Activated naive CD4-positive, alpha-beta T cell treated with anti-CD3 and anti-CD28 coated beads, Interleukin-2, amount 50 U/mL, for 24 hours (primary cell): ENCODE measurements around the gene TRIM50.
A peak's percentile ranks its signal among the peaks of the same experiment; 100 is the strongest.
"Not testable (repeated sequence)": the region's sequence is repeated elsewhere in the genome, so short reads cannot be mapped to it uniquely, and the experiment has no call there.

Experiments used
- H3K27ac Mint-ChIP-seq: one replicate; pipeline ENCODE4 v1.8.0; 2021; ENCODE audit warnings: mild to moderate bottlenecking, mixed read lengths
- H3K27me3 Mint-ChIP-seq: one replicate; pipeline ENCODE4 v1.8.0; 2021; ENCODE audit warnings: mixed read lengths
- H3K36me3 Mint-ChIP-seq: one replicate; pipeline ENCODE4 v1.8.0; 2021; ENCODE audit warnings: mixed read lengths
- H3K4me1 Mint-ChIP-seq: one replicate; pipeline ENCODE4 v1.8.0; 2021; ENCODE audit warnings: mixed read lengths
- H3K4me3 Mint-ChIP-seq: one replicate; pipeline ENCODE4 v1.8.0; 2021; ENCODE audit warnings: mild to moderate bottlenecking, mixed read lengths
- H3K9me3 Mint-ChIP-seq: one replicate; pipeline ENCODE4 v1.8.0; 2021; ENCODE audit warnings: mixed read lengths

The TRIM50 gene

DNA sequence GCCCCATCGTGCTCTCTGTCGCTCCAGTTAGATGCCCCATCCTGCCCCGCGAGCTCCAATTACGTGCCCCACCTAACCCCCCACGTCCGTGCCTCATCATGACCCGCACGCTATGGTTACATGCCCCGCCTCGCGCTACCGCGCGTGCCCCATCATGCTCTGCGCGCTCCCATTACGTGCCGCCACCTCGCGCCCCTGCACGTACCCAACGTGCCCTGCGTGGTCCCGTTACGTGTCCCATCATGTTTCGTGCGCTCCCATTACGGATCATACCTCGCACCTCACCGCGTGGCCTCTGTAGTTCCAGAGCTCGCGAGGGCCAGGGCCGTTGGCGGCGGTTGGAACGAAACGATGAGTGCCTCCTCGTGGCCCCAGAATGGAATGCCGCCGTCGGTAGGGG is at the start of gene TRIM50, which contains the start of gene FKBP6:
Gene TRIM50, minus strand, starts transcription at position 161 of the 400 bp plus-strand sequence. CDS start 3,295 bp downstream, outside the sequence.
Gene FKBP6, plus strand, starts transcription at position 240 of the 400 bp plus-strand sequence. CDS start 268 bp downstream, outside the sequence.
- not testable (repeated sequence) for H3K27ac Mint-ChIP-seq, H3K36me3 Mint-ChIP-seq

DNA sequence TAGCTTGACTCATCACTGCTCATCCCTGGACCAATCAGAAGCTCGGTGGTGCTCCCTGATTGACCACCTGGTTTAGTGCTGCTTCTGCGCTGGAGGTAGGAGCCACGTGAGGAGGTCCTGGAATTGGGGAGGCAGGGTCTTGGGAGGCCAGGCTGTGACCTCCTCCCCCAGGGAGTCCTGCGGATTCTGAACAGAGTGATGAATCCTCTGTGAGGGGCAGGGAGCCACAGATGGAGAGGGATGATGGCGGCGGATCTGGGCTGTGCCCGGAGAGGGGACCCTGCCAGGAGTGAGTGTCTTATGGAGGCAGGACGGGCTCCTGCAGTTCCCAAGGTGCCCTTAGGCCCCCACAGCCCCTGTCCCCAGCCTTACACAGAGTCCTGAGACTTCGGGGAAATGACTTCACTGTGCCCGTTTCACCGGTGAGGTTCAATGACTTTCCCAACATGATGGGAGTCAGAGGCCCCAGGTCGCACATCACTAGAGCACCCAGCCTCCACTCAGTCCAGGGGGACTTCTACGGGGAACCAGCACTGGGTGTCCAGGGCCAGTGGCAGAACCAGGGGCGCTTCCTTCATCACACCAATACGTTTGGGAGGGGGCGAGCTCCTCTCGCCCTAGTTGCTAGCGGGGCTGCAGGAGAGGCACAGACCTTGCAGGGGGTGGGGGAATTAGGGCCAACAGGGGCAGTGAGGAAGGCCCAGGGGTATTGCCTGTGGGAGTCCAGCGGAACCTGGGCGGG is 49.0 kb upstream of the TRIM50 start:
- Mint-ChIP-seq H3K9me3 (no peaks in the 10 kb centered on the region), H3K27ac (no peak overlapping the region), H3K4me1 (no peaks in the 10 kb centered on the region), H3K4me3 (peak overlapping the region; percentile 7), H3K36me3 (peaks cover 2% of the 10 kb centered on the region), H3K27me3 (peaks cover 17% of the 10 kb centered on the region)

More for the DNA sequence above, at the start of gene TRIM50, which contains the start of gene FKBP6:
- H3K27me3 Mint-ChIP-seq, H3K9me3 Mint-ChIP-seq, H3K4me3 Mint-ChIP-seq: not testable (repeated sequence)
- peaks cover 17% of the 10 kb centered on the region for H3K4me1 Mint-ChIP-seq

DNA sequence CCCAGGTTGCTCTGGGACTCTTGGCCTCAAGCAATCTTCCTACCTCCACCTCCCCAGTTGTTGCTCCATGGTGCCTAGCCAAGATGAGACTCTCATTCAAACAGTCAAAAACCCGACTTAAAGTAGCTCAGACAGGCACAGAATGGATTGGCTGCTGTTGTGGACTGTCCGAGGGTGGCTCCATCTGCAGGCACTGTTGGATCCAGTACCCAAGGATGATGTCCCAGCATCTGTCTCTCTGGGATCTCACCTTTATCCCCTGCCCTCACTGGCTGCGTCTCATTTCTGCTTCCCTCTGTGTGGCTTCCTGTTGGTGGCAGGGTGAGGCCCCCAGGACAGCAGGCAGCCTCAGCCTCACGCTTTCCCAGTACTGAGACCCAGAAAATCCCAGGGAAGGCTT is 48.4 kb upstream of the TRIM50 start:
- peaks cover 17% of the 10 kb centered on the region for H3K27me3 Mint-ChIP-seq
- H3K27ac Mint-ChIP-seq, H3K4me1 Mint-ChIP-seq, H3K9me3 Mint-ChIP-seq, H3K36me3 Mint-ChIP-seq, H3K4me3 Mint-ChIP-seq: not testable (repeated sequence)

DNA sequence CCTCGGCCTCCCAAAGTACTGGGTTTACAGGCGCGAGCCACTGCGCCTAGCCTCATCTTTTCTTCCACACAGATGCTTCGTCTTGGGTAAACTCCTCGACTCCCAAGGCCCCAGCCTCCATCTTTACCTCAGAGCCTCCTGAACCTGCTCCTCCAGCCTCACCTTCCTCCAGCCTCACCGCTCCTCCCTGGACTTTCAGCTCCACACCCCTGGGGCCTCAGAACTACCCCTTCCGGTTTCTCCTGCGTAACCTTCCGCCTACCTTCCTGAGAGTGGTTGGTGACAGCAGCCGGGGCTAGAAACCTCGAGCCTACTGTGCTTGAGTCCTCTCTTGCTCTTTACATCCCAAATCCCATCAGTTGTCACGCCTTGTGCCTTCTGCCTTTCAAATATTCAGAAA is 45.9 kb upstream of the TRIM50 start:
- H3K4me3 Mint-ChIP-seq, result no peak overlapping the region
- peaks cover 14% of the 10 kb centered on the region for H3K27me3 Mint-ChIP-seq
- no peaks in the 10 kb centered on the region for H3K4me1 Mint-ChIP-seq
- H3K9me3 Mint-ChIP-seq, result no peaks in the 10 kb centered on the region
- H3K27ac Mint-ChIP-seq, result no peak overlapping the region
- no peaks in the 10 kb centered on the region for H3K36me3 Mint-ChIP-seq

DNA sequence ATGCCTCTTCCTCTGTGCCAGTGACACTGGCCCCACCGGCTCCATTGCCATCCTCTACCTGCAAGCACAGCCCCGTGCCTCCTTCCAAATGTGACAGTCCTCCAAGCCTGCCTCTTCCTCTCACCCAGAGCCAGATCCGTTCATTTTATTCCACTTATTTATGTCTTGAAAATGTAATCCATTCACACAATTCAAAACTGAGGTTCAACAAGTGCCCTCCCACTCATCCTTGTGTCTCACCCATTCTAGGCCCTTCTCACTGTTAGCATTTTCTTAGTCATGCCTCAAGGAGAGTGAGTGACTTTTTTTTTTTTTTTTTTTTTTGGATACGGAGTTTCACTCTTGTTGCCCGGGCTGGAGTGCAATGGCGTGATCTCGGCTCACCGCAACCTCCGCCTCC is 41.7 kb upstream of the TRIM50 start:
- no peak overlapping the region for H3K4me3 Mint-ChIP-seq
- no peaks in the 10 kb centered on the region for H3K36me3 Mint-ChIP-seq
- H3K4me1 Mint-ChIP-seq, result no peaks in the 10 kb centered on the region
- H3K9me3 Mint-ChIP-seq, result no peaks in the 10 kb centered on the region
- peaks cover 3% of the 10 kb centered on the region for H3K27me3 Mint-ChIP-seq
- H3K27ac Mint-ChIP-seq, result no peak overlapping the region

DNA sequence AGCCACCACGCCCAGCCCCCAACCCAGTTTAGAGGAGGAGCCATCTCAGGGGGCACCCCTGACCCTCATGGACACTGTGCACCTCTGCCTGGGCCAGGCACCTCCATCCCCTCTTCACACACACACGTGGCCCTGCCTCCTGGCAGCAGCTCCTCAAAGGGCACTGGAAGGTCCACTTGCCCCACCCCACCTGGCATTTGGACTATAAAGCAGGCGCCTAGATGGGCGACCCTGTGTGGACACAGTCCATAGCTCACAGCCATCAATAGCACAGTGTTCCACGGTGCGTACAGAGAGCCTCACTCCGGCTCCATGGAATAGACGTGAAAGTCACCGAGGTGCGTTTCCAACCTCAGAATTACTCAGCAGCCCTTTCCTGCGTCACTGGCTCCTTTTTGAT is 41.1 kb upstream of the TRIM50 start:
- Mint-ChIP-seq H3K4me1 (no peaks in the 10 kb centered on the region), H3K4me3 (no peak overlapping the region), H3K27me3 (no peaks in the 10 kb centered on the region), H3K9me3 (no peaks in the 10 kb centered on the region), H3K27ac (no peak overlapping the region), H3K36me3 (no peaks in the 10 kb centered on the region)

DNA sequence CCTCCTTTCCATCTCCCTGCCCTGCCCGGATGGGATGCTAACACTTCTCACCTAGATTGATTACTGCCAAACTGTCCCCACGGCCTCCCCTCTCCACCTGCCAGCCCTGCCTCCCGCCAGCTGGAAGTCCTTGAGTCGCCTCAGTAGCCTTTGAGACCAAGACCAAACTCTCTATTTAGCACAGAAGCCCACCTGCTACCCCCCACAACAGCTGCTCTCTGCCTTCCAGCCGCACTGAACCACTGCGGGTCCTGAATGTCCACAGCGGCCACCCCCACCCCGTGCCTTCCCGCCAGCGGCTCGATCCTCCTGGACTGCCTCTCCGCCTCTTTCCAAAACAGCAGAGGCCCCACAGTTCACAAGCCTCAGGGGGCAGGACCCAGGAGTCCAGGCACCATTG is 39.1 kb upstream of the TRIM50 start:
- H3K27me3 Mint-ChIP-seq, result no peaks in the 10 kb centered on the region
- no peaks in the 10 kb centered on the region for H3K36me3 Mint-ChIP-seq
- no peaks in the 10 kb centered on the region for H3K4me1 Mint-ChIP-seq
- H3K9me3 Mint-ChIP-seq, result no peaks in the 10 kb centered on the region
- H3K4me3 Mint-ChIP-seq, result no peak overlapping the region
- H3K27ac Mint-ChIP-seq, result no peak overlapping the region

DNA sequence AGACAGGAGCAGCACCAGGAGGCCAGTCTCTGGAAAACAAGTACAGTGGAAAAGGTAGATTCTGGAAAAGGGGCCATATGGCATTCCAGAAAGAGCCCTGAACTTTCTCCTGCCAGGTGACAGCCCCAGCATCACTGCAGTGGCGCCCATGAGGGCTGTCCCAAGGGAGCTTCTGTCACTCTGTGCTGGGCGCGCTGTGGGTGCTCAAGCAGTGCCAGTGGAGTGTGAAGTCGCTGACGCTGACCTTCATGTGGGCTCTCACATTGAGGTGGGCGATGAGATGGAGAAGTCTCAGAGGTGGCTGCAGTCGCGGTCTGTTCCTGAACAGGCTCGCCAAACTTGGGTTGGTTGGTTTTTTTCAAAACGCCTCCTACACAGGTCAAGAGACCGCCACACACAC is 38.2 kb upstream of the TRIM50 start:
- Mint-ChIP-seq H3K4me3 (no peak overlapping the region), H3K27me3 (no peaks in the 10 kb centered on the region), H3K27ac (no peak overlapping the region), H3K9me3 (no peaks in the 10 kb centered on the region), H3K36me3 (no peaks in the 10 kb centered on the region), H3K4me1 (no peaks in the 10 kb centered on the region)

DNA sequence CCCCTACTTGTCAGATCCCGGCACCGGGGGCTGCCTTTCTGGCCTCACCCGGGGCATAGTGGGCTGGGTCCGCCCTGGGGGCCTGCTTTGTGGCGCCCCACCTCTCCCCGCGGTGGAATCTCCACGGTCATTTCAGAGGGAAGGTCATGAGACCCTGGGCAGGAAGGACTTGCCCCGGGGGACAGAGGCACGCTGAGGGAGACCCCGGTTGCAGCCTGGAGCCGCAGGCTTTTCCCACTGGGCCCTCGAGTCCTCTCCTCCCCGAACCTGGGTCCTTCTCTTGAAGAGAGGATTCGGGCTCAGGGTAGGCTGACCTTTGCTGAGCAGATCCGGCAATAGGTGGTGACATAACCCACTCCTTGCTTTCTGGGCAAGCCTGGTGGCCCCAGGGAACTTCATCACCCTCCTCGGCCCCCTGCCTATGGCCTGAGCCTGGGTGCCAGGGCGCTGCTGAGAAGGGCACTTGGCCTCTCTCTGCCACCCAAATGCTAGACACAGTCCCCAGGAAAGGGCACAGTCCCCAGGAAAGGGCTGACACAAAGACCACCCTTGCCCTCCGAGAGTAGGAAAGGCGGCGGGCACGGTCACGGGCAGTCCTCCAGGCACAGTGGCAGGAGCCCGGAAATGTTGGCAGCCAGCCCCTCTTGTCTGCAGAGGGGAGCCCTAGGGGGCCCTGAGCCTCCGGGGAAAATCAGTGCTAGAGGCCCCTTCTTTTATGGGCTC is 36.3 kb upstream of the TRIM50 start:
- Mint-ChIP-seq H3K36me3 (no peaks in the 10 kb centered on the region), H3K27me3 (no peaks in the 10 kb centered on the region), H3K9me3 (no peaks in the 10 kb centered on the region), H3K27ac (no peak overlapping the region), H3K4me3 (no peak overlapping the region), H3K4me1 (no peaks in the 10 kb centered on the region)

DNA sequence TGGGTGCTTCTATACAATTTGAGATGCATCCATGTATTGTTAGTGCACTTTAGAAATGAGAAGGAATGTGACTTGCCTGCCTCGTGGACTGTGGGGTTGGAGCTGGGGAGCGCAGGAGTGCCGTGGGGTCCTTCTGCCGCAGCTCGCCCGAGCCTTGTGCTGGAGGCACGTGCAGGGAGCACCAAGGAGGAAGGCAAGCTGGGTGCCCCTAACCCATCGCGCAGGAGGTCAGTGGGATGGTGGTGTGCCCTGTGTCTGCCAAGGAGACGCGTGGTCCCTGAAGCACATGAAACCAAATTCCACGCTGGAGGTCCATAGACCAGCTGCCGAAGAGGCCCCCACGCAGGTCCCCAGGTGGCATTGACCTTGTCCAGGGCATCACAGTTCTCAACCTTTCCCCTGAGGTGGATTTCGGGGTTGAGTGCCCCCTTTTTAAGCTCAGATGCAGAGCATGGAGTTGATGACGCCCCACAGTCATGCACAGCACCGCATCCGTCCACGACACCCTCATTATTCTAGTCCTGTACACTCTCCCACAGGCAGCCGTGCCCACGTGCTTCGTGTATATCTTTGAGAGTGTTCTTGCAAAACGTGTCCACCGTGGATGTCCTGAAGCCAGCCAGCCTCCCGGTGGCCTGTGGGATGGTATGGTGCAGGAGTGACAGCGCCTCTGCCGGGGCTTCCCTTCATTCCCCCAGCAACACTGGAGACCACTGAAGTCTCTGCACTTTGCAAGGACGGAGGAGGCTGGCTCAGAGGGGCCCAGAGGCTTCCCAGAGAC is 35.5 kb upstream of the TRIM50 start:
- H3K9me3 Mint-ChIP-seq, result no peaks in the 10 kb centered on the region
- H3K27me3 Mint-ChIP-seq, result no peaks in the 10 kb centered on the region
- no peaks in the 10 kb centered on the region for H3K4me1 Mint-ChIP-seq
- H3K4me3 Mint-ChIP-seq, result no peak overlapping the region
- no peak overlapping the region for H3K27ac Mint-ChIP-seq
- H3K36me3 Mint-ChIP-seq, result no peaks in the 10 kb centered on the region

DNA sequence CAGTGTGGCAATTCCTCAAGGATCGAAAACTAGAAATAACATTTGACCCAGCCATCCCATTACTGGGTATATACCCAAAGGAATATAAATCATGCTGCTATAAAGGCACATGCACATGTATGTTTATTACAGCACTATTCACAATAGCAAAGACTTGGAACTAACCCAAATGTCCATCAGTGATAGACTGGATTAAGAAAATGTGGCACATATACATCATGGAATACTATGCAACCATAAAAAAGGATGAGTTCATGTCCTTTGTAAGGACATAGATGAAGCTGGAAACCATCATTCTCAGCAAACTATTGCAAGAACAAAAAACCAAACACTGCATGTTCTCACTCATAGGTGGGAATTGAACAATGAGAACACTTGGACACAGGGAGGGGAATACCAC is 32.7 kb upstream of the TRIM50 start:
- H3K27me3 Mint-ChIP-seq, H3K27ac Mint-ChIP-seq, H3K4me3 Mint-ChIP-seq, H3K4me1 Mint-ChIP-seq, H3K36me3 Mint-ChIP-seq, H3K9me3 Mint-ChIP-seq: not testable (repeated sequence)

DNA sequence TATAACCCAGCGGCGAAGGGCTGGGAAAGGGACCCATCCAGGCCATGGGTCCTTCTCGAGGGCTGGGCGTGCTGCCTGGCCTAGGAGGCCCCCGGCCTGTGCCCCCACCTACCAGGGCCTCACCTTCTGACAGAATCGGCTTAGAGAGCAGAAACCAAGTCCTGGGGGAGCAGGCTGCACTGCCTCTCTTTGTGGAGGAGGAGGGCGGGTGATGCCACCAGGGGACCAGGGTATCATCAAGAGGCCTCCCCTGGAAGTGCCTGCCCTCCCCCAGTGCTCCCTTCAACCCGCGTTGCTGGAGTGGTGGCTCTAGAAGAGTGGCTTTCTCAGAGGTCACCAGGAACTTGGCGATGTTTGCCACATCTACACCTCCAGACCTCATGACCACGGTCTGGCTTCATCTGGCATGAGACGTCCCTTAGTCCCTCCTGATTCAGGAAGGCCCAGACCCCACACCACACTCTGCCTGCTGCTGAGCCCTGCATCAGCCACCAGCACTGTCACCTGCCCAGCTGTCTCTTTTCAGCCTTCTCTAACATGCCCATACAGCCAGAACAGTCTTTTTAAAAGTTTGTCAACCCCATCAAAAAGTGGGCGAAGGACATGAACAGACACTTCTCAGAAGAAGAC is 32.0 kb upstream of the TRIM50 start:
- Mint-ChIP-seq H3K4me1 (peaks cover 5% of the 10 kb centered on the region), H3K27ac (no peak overlapping the region), H3K9me3 (no peaks in the 10 kb centered on the region), H3K36me3 (no peaks in the 10 kb centered on the region), H3K4me3 (no peak overlapping the region), H3K27me3 (no peaks in the 10 kb centered on the region)

DNA sequence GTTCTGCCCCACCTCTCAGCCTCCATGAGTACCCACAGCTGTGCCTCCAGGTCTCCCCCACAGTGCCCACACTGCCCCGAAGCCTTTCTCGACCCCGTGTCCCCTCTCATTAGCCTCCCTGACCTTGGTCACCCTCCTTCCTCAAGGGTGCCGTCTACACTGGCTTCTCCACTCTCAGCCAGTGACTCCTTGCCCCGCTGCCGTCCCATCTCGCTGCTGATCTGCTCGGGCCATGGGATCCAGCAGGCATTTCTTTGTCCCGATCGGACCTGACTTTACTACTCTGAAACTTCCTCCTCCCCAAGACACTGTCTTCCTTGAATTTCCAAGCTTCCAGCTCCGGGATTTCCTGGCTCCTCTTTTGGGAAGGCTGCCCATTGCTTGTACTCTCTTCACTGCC is 31.4 kb upstream of the TRIM50 start:
- Mint-ChIP-seq H3K36me3 (no peaks in the 10 kb centered on the region), H3K9me3 (no peaks in the 10 kb centered on the region), H3K27ac (no peak overlapping the region), H3K4me1 (peaks cover 5% of the 10 kb centered on the region), H3K4me3 (no peak overlapping the region), H3K27me3 (no peaks in the 10 kb centered on the region)

DNA sequence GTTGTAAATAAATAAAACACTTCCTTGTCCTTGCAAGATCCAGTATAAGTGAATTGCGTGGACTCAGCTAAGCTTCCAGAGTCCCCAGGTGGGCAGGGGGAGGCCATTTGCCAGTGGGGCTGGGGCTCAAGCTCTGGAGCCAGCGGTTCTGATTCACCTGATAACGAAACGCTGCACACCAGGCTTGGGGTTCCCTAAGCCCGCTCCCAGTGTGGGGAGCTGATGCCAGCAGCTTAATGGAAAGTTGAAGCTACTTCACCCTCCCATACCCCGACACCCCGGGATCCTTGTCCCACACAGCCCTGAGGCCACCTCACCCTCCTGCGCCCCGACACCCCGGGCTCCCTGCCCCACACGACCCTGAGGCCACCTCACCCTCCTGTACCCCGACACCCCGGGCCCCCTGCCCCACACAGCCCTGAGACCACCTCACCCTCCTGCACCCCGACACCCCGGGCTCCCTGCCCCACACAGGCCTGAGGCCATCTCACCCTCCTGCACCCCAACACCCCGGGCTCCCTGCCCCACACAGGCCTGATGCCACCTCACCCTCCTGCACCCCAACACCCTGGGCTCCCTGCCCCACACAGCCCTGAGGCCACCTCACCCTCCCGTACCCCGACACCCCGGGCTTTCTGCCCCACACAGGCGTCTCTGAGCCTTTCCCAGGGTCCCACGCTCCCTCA is 30.9 kb upstream of the TRIM50 start:
- Mint-ChIP-seq H3K36me3 (no peaks in the 10 kb centered on the region), H3K4me3 (peak overlapping the region; percentile 51), H3K9me3 (no peaks in the 10 kb centered on the region), H3K4me1 (peaks cover 5% of the 10 kb centered on the region), H3K27me3 (no peaks in the 10 kb centered on the region), H3K27ac (no peak overlapping the region)

DNA sequence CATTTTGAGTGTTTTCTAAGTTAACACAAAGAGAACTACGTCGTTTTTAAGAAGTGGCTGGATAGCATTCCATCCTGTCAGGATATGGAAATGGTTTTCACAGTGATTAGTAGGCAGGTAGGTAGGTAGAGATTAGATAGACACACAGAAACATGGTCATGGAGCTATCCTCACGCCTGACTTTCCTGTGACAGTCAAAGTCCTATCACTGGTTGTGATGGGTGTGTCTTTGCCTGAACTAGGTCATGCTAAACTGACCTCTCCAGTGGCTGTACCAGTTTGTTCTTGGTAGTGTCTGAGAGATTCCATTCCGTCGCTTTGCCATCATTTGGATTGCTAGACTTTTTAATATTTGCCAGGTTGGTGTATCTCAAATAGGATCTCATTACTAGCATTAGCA is 28.3 kb upstream of the TRIM50 start:
- Mint-ChIP-seq H3K27ac (no peak overlapping the region), H3K4me1 (peaks cover 5% of the 10 kb centered on the region), H3K27me3 (no peaks in the 10 kb centered on the region), H3K9me3 (no peaks in the 10 kb centered on the region), H3K4me3 (no peak overlapping the region), H3K36me3 (no peaks in the 10 kb centered on the region)
